ENCODE data around the gene STK17B. TPM values are rescaled to one million over a fixed set of nuclear protein-coding genes. Genes with fewer than 3 reads are reported as not detected.

STK17B gene
- polyA plus RNA-seq, 1 donor (not counting 4 experiments of a cell fraction or from before 2014, with no cell fraction given), result 11.0 TPM

GRCh38 chr2:196160101-196160500 is 11.3 kb downstream of the STK17B start:
- FAIRE-seq (peak; percentile 55), DNase-seq (ENCODE audit: low read depth, low spot score) (peak; percentile 61)
- Histone ChIP-seq H3K27me3 (ENCODE audit: control insufficient read depth, extremely low read depth, insufficient read depth, low read length) (no peaks in the 10 kb centered on the region), H2AFZ (ENCODE audit: control insufficient read depth, low read length) (no peak overlapping the region), H3K36me3 (ENCODE audit: control insufficient read depth in 2 of 2, extremely low read depth in 1 of 2, insufficient read depth in 2 of 2, low read length in 2 of 2) (peaks cover 2 to 4% of the 10 kb centered on the region in 2 experiments), H3K9me1 (ENCODE audit: control insufficient read depth, extremely low read depth, insufficient read depth, low read length) (no peaks in the 10 kb centered on the region), H3K9me3 (ENCODE audit: control insufficient read depth, low read depth, low read length) (no peaks in the 10 kb centered on the region), H3K9ac (ENCODE audit: control insufficient read depth, extremely low read depth, insufficient read depth, low read length) (peak overlapping the region; percentile 30), H3K4me2 (ENCODE audit: control insufficient read depth, extremely low read depth, insufficient read depth, low read depth, low read length) (peak overlapping the region; percentile 54), H3K79me2 (ENCODE audit: control insufficient read depth, insufficient read depth, low read length) (peaks cover 31% of the 10 kb centered on the region), H3K4me1 (ENCODE audit: control insufficient read depth, extremely low read depth, insufficient read depth, low read length) (peaks cover 11% of the 10 kb centered on the region), H3K4me3 (ENCODE audit: control insufficient read depth in 2 of 3, extremely low read depth in 1 of 3, insufficient read depth in 2 of 3, low read depth in 1 of 3, low read length in 3 of 3) (peak overlapping the region in 1 of 3 experiments; percentile 13), H3K27ac (ENCODE audit: control insufficient read depth, insufficient read depth, low read length) (peak overlapping the region; percentile 75), H4K20me1 (ENCODE audit: control insufficient read depth, extremely low read depth, insufficient read depth, low read length) (no peaks in the 10 kb centered on the region)
- TF ChIP-seq CTCF (optimal IDR thresholded peaks at IDR 0.05 in 1 of 3, IDR thresholded peaks at IDR 0.05 in 1 of 3, conservative IDR thresholded peaks at IDR 0.05 in 1 of 3; ENCODE audit: extremely low read depth in 1 of 3, insufficient read depth in 2 of 3, low read length in 3 of 3) (no peak), EZH2 (IDR thresholded peaks at IDR 0.05; ENCODE audit: low read length) (no peak)
- dilution Hi-C loops (cut with MboI; ENCODE audit: extremely low pct_ligation_motif_present, low sequenced_read_pairs), result no loop called here

GRCh38 chr2:196159221-196159892 is 12.0 kb downstream of the STK17B start:
- TF ChIP-seq EZH2 (IDR thresholded peaks at IDR 0.05; ENCODE audit: low read length) (no peak), CTCF (optimal IDR thresholded peaks at IDR 0.05 in 1 of 3, IDR thresholded peaks at IDR 0.05 in 1 of 3, conservative IDR thresholded peaks at IDR 0.05 in 1 of 3; ENCODE audit: extremely low read depth in 1 of 3, insufficient read depth in 2 of 3, low read length in 3 of 3) (no peak)
- H3K9ac ChIP-seq (ENCODE audit: control insufficient read depth, extremely low read depth, insufficient read depth, low read length), result no peak overlapping the region
- H3K36me3 ChIP-seq (ENCODE audit: control insufficient read depth in 2 of 2, extremely low read depth in 1 of 2, insufficient read depth in 2 of 2, low read length in 2 of 2), result peaks cover 2 to 4% of the 10 kb centered on the region in 2 experiments
- no peak for FAIRE-seq
- H3K9me1 ChIP-seq (ENCODE audit: control insufficient read depth, extremely low read depth, insufficient read depth, low read length), result no peaks in the 10 kb centered on the region
- H3K9me3 ChIP-seq (ENCODE audit: control insufficient read depth, low read depth, low read length), result no peaks in the 10 kb centered on the region
- no peak overlapping the region for H3K4me3 ChIP-seq (ENCODE audit: control insufficient read depth in 2 of 3, extremely low read depth in 1 of 3, insufficient read depth in 2 of 3, low read depth in 1 of 3, low read length in 3 of 3)
- no peaks in the 10 kb centered on the region for H4K20me1 ChIP-seq (ENCODE audit: control insufficient read depth, extremely low read depth, insufficient read depth, low read length)
- peak overlapping the region; percentile 75 for H3K27ac ChIP-seq (ENCODE audit: control insufficient read depth, insufficient read depth, low read length)
- H3K27me3 ChIP-seq (ENCODE audit: control insufficient read depth, extremely low read depth, insufficient read depth, low read length), result no peaks in the 10 kb centered on the region
- H2AFZ ChIP-seq (ENCODE audit: control insufficient read depth, low read length), result no peak overlapping the region
- no peak for DNase-seq (ENCODE audit: low read depth, low spot score)
- H3K79me2 ChIP-seq (ENCODE audit: control insufficient read depth, insufficient read depth, low read length), result peaks cover 24% of the 10 kb centered on the region
- dilution Hi-C loops (cut with MboI; ENCODE audit: extremely low pct_ligation_motif_present, low sequenced_read_pairs), result no loop called here
- H3K4me1 ChIP-seq (ENCODE audit: control insufficient read depth, extremely low read depth, insufficient read depth, low read length), result peaks cover 11% of the 10 kb centered on the region
- no peak overlapping the region for H3K4me2 ChIP-seq (ENCODE audit: control insufficient read depth, extremely low read depth, insufficient read depth, low read depth, low read length)

Data from keratinocyte (primary cell).